ENCODE data around the gene PRADC1. TPM values are rescaled to one million over a fixed set of nuclear protein-coding genes. Genes with fewer than 3 reads are reported as not detected.

Gene PRADC1
- 34.5 and 46.2 TPM in 2 replicates for total RNA-seq

DNA sequence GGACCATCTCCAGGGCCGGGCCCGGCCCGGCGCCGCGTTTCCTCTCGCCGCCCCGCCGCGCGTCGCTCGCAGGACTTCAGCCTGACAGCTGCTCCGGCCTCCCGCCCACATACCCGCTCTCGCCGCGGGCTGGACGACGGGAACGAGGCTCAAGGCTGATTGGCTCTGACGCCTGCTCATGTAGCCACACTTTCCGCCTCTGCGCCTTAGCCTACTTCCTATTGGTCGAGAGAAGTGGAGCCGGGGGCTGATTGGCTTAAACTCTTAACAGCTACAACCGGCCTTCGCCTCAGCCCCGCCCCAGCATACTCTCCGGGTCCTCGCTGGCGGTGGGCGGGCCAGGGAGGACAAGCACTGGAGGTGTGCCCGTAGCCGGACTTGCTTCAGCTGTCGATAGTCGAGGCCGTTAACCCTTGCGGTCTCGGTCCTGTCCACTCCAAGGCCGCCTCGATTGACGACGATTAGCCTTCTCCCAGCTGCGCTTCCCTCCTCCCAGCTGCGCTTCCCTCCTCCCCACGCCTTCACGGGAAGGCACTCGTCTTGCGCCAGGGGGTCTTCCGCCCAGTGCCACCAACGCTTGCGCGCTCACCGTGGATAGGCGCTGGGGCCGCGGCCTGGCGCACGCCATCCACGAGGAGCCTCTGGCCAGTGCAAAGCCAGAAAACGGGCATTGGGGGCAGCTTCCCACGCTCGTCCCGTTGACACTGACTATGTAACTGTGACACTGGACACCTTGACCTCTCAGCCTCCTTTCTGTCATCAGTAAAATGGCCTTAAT is at the start of gene PRADC1:
PRADC1 (minus strand) TSS at position 86 of the 778 bp plus-strand sequence; CDS start at position 7, 79 bp downstream.

DNA sequence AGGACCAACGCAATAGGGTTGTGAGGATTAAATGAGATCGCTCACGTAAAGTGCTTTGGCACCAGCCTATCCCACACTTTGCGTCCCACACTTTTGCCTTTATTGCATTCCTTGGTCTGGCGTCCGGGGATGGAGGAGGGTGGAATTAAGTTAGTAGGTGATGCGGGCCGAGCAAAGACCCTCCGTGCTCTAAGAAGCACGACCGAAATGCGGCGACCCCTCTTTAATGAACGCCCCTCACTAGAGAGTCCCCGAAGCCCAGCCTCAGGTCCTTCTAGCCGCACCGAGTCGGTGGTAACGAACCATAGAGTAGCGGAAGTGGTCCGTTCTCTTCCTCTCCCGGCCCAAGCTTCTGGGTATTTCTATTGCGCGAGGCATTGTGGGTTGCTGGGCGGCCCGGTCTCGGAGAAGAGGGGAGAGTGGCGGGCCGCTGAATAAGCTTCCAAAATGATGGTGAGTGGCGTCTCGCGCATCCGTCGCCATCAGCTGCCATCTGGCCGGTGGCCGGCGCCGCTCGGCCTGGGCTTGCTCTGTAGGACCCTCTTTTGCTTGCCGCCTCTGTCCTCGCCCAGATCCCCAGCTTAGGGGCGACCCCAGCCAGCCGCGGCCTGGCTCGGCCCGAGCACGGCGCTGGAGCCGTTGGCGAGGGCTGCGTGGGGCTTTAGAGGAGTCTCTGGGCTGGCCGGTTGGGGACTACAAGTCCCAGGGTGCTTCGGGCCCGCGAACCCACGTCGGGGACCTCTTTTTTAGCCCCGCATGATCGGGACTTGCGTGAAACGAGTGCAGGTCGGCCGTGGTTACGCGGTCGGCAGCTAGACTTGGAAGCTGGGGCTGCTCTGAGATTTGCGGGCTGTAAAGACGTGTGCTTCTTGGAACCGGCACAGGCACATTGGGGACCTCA is 1.1 kb upstream of the PRADC1 start, which contains the start of gene CCT7:
CCT7 (plus strand) TSS at position 377 of the 901 bp plus-strand sequence; CDS start at position 448, 71 bp downstream.

GRCh38 chr2:73214120-73215035 is 18.7 kb downstream of the PRADC1 start, which contains the start of gene SMYD5:
Gene SMYD5 (plus strand): TSS chr2:73214245. CDS start chr2:73214267, 22 bp downstream.

GRCh38 chr2:73202156-73203054 is 30.6 kb downstream of the PRADC1 start, which contains the start of gene NOTO:
Gene NOTO (plus strand): TSS chr2:73202574. CDS start chr2:73202667, 93 bp downstream.

Other genes with a start within 250 kb of the PRADC1 start
- gene SFXN5, start 161.5 kb downstream of the PRADC1 start, total RNA-seq, result 6.9 and 8.5 TPM in 2 replicates
- 22.7 and 23.9 TPM in 2 replicates for gene RAB11FIP5, start 120.3 kb downstream of the PRADC1 start, total RNA-seq
- not detected in 2 replicates for gene NOTO, start 30.7 kb downstream of the PRADC1 start, total RNA-seq
- gene SMYD5, start 19.0 kb downstream of the PRADC1 start, total RNA-seq, result 24.0 and 32.1 TPM in 2 replicates
- 421 and 493 TPM in 2 replicates for gene CCT7, start 1.1 kb upstream of the PRADC1 start, total RNA-seq
- 1.6 and 1.7 TPM in 2 replicates for gene FBXO41, start 51.2 kb upstream of the PRADC1 start, total RNA-seq
- gene EGR4, start 60.3 kb upstream of the PRADC1 start, total RNA-seq, result not detected in 2 replicates
- 10.8 and 12.9 TPM in 2 replicates for gene ALMS1, start 152.6 kb upstream of the PRADC1 start, total RNA-seq